H1 (cell line): ENCODE results near the gene LOXL4.

ENCODE experiments used
- CEBPB ChIP-seq: IDR thresholded peaks from 2 replicates; pipeline ENCODE4 v1.6.1; 2012; ENCODE audit warnings: low read depth, low read length
- EGR1 ChIP-seq: IDR thresholded peaks from 2 replicates; pipeline ENCODE4 v1.6.1; 2011; ENCODE audit warnings: low read depth, low read length, borderline replicate concordance
- TAF1 ChIP-seq: IDR thresholded peaks from 2 replicates; pipeline ENCODE4 v1.6.1; 2011; ENCODE audit warnings: mild to moderate bottlenecking, low read depth, low read length
- TF ChIP-seq, protein P1 (sequence below), 3 experiments: IDR thresholded peaks; 1 replicate in 2 of 3; 2 replicates in 1 of 3; pipeline versions ENCODE4 v1.5.1 to v1.6.1; 2011; ENCODE audit warnings: low read length in 3 of 3, mild to moderate bottlenecking in 3 of 3, inconsistent platforms in 2 of 3, low read depth in 1 of 3, moderate library complexity in 1 of 3; ENCODE audit not compliant: insufficient read depth in 1 of 3; ENCODE audit errors: control extremely low read depth in 1 of 3

DNA sequence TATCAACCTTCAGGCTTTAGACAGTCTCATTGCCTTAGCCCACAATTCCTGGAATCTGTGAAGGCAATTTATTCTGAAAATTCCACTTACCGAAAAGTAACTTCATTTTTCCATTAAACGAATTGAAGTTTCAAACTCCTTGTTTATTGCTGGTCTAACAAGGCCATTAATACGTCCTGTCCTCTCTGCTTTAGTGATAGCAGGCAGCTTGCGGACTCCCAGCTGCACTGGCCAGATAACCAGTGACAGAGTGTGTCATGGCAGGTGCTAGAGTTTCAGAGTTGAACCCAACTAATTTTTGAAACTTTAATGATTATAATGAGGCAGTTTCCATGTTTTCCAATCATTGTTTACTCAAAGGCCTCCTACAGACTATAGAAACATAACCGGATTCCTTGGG, 31.1 kb downstream of the LOXL4 start:
- TF ChIP-seq CEBPB, result no peak
- TF ChIP-seq, protein P1, sequence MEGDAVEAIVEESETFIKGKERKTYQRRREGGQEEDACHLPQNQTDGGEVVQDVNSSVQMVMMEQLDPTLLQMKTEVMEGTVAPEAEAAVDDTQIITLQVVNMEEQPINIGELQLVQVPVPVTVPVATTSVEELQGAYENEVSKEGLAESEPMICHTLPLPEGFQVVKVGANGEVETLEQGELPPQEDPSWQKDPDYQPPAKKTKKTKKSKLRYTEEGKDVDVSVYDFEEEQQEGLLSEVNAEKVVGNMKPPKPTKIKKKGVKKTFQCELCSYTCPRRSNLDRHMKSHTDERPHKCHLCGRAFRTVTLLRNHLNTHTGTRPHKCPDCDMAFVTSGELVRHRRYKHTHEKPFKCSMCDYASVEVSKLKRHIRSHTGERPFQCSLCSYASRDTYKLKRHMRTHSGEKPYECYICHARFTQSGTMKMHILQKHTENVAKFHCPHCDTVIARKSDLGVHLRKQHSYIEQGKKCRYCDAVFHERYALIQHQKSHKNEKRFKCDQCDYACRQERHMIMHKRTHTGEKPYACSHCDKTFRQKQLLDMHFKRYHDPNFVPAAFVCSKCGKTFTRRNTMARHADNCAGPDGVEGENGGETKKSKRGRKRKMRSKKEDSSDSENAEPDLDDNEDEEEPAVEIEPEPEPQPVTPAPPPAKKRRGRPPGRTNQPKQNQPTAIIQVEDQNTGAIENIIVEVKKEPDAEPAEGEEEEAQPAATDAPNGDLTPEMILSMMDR (IDR thresholded peaks at IDR 0.05; ENCODE audit: control extremely low read depth in 1 of 3, insufficient read depth in 1 of 3, low read depth in 1 of 3, low read length in 3 of 3), result no peak
- no peak for TF ChIP-seq TAF1
- TF ChIP-seq EGR1, result no peak
